Stimulated activated effector memory CD8-positive, alpha-beta T cell treated with anti-CD3 and anti-CD28 coated beads, Interleukin-12 subunit alpha, Interleukin-12 subunit beta, amount 100 ng/mL, for 72 hours (primary cell): ENCODE measurements around the gene CIDEB.
"Not testable (repeated sequence)": the region's sequence is repeated elsewhere in the genome, so short reads cannot be mapped to it uniquely, and the experiment has no call there.

ENCODE experiments used
- ATAC-seq: fragments of 150-1000 bp; cut with Tn5 transposase; 2 replicates; pipeline ENCODE4 v1.10.0; 2021
- DNase-seq, 2 donors: peaks; one replicate each; pipeline ENCODE4 v3.0.0; 2021 to 2022; ENCODE audit warnings: low spot score in 2 of 2
- H3K27ac Mint-ChIP-seq: one replicate; pipeline ENCODE4 v1.8.0; 2022; ENCODE audit warnings: mild to moderate bottlenecking, mixed read lengths
- H3K36me3 Mint-ChIP-seq: one replicate; pipeline ENCODE4 v1.8.0; 2022; ENCODE audit warnings: mild to moderate bottlenecking, mixed read lengths
- H3K4me1 Mint-ChIP-seq: one replicate; pipeline ENCODE4 v1.8.0; 2022; ENCODE audit warnings: mixed read lengths
- H3K4me3 Mint-ChIP-seq: one replicate; pipeline ENCODE4 v1.8.0; 2022; ENCODE audit warnings: mild to moderate bottlenecking, mixed read lengths
- H3K9me3 Mint-ChIP-seq: one replicate; pipeline ENCODE4 v1.8.0; 2022; ENCODE audit warnings: mixed read lengths

The CIDEB gene

GRCh38 chr14:24307575-24308341 lies at the start of gene CIDEB:
Gene CIDEB (minus strand): TSS chr14:24307977. CDS start chr14:24307858, 119 bp downstream.
- Mint-ChIP-seq H3K4me1 (peaks cover 53% of the 10 kb centered on the region), H3K36me3 (peaks cover 75% of the 10 kb centered on the region), H3K9me3 (no peaks in the 10 kb centered on the region), H3K4me3 (peak within 1 kb of the TSS; percentile 13), H3K27ac (peak within 1 kb of the TSS; percentile 84)
- DNase-seq: peak in 1 of 2 donors; percentile 76
- ATAC-seq: no peak

GRCh38 chr14:24356208-24356607 lies 48.4 kb upstream of the CIDEB start:
- DNase-seq: no peak
- Mint-ChIP-seq H3K4me1 (peaks cover 10% of the 10 kb centered on the region), H3K36me3 (no peaks in the 10 kb centered on the region), H3K27ac (no peak overlapping the region), H3K9me3 (no peaks in the 10 kb centered on the region), H3K4me3 (no peak overlapping the region)
- no peak for ATAC-seq

DNA sequence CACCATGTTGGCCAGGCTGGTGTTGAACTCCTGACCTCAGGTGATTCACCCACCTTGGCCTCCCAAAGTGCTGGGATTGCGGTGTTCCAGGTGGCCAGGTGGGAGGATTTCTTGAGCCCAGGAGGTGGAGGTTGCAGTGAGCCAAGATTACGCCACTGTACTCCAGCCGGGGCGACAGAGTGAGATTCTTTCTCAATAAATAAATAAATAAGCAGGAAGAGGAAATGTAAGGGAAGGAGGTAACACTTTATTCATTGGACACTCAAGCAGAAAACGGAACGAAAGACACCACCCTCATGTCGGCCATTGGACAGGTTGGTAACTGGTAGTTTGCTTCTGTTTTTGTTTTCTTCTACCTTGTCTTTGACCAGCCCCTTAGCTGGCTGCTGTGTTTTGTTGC lies 47.2 kb upstream of the CIDEB start:
- no peaks in the 10 kb centered on the region for H3K36me3 Mint-ChIP-seq
- ATAC-seq (no peak), DNase-seq (no peak)
- no peak overlapping the region for H3K4me3 Mint-ChIP-seq
- H3K27ac Mint-ChIP-seq: no peak overlapping the region
- no peaks in the 10 kb centered on the region for H3K9me3 Mint-ChIP-seq
- peaks cover 10% of the 10 kb centered on the region for H3K4me1 Mint-ChIP-seq

- H3K4me3 Mint-ChIP-seq, H3K27ac Mint-ChIP-seq, H3K4me1 Mint-ChIP-seq, ATAC-seq, H3K9me3 Mint-ChIP-seq, H3K36me3 Mint-ChIP-seq, DNase-seq: not testable (repeated sequence)
Observed at GRCh38 chr14:24354482-24354825, 46.7 kb upstream of the CIDEB start.

- H3K36me3 Mint-ChIP-seq: no peaks in the 10 kb centered on the region
Observed at GRCh38 chr14:24353559-24354481, 46.0 kb upstream of the CIDEB start.

GRCh38 chr14:24351517-24351916 lies 43.7 kb upstream of the CIDEB start:
- no peak for DNase-seq
- Mint-ChIP-seq H3K4me3 (no peak overlapping the region), H3K27ac (no peak overlapping the region), H3K36me3 (no peaks in the 10 kb centered on the region), H3K4me1 (peaks cover 10% of the 10 kb centered on the region), H3K9me3 (no peaks in the 10 kb centered on the region)
- no peak for ATAC-seq

More at GRCh38 chr14:24353559-24354481, 46.0 kb upstream of the CIDEB start:
- peaks cover 10% of the 10 kb centered on the region for H3K4me1 Mint-ChIP-seq
- H3K4me3 Mint-ChIP-seq: no peak overlapping the region
- DNase-seq: no peak
- ATAC-seq: peak; percentile 65
- no peaks in the 10 kb centered on the region for H3K9me3 Mint-ChIP-seq
- no peak overlapping the region for H3K27ac Mint-ChIP-seq

DNA sequence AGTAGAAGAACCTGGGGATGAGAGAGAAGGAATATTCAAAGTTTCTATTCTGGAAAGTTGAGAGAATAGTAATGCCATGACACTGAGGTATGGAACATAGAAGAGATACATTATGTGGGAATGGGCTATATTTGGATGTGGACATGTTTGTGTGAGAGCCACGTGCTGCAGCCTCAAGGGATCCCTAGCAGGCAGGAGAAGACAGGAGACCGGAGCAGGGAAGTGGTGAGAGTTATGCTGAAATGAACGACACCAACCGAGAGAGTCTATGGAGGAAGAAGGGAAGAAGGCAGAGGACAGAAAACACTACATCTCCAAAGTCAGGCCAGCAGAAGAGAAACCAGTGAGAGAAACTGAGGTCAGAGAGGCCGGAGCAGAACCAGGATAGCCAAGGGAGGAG lies 42.0 kb upstream of the CIDEB start:
- Mint-ChIP-seq H3K27ac (no peak overlapping the region), H3K4me3 (no peak overlapping the region)
- ATAC-seq: no peak

GRCh38 chr14:24348186-24348585 lies 40.4 kb upstream of the CIDEB start:
- ATAC-seq: no peak
- H3K4me1 Mint-ChIP-seq: no peaks in the 10 kb centered on the region

More for the DNA sequence above, 42.0 kb upstream of the CIDEB start:
- Mint-ChIP-seq H3K4me1 (peaks cover 10% of the 10 kb centered on the region), H3K9me3 (no peaks in the 10 kb centered on the region), H3K36me3 (no peaks in the 10 kb centered on the region)
- no peak for DNase-seq

GRCh38 chr14:24347134-24347533 lies 39.4 kb upstream of the CIDEB start:
- no peak for DNase-seq
- Mint-ChIP-seq H3K9me3 (no peaks in the 10 kb centered on the region), H3K36me3 (no peaks in the 10 kb centered on the region), H3K4me1 (no peaks in the 10 kb centered on the region), H3K4me3 (no peak overlapping the region), H3K27ac (no peak overlapping the region)
- no peak for ATAC-seq

More at GRCh38 chr14:24348186-24348585, 40.4 kb upstream of the CIDEB start:
- no peaks in the 10 kb centered on the region for H3K9me3 Mint-ChIP-seq
- no peak overlapping the region for H3K4me3 Mint-ChIP-seq
- no peaks in the 10 kb centered on the region for H3K36me3 Mint-ChIP-seq
- H3K27ac Mint-ChIP-seq: no peak overlapping the region
- no peak for DNase-seq

- Mint-ChIP-seq H3K4me3 (no peak overlapping the region), H3K27ac (no peak overlapping the region), H3K36me3 (no peaks in the 10 kb centered on the region), H3K9me3 (no peaks in the 10 kb centered on the region), H3K4me1 (peaks cover 10% of the 10 kb centered on the region)
- ATAC-seq (no peak), DNase-seq (no peak)
Observed at GRCh38 chr14:24343795-24344660, 36.3 kb upstream of the CIDEB start.

DNA sequence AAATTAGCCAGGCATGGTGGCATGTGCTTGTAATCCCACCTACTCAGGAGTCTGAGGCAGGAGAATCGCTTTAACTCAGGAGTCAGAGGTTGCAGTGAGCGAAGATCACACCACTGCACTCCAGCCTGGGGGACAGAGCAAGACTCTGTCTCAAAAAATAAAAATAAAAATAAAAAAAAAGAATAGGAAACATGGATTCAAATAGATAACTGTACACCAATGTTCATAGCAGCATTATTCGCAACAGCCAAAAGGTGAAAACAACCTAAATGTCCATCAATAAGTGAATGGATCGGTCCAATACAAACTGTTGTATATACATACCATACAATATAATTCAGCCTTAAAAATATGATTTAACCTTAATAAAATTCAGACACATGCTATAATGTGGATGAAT lies 35.1 kb upstream of the CIDEB start:
- peaks cover 21% of the 10 kb centered on the region for H3K4me1 Mint-ChIP-seq
- no peak overlapping the region for H3K4me3 Mint-ChIP-seq
- H3K9me3 Mint-ChIP-seq: no peaks in the 10 kb centered on the region

GRCh38 chr14:24340606-24341005 lies 32.8 kb upstream of the CIDEB start:
- ATAC-seq (no peak), DNase-seq (no peak)
- H3K4me3 Mint-ChIP-seq: no peak overlapping the region
- no peaks in the 10 kb centered on the region for H3K9me3 Mint-ChIP-seq
- peaks cover 28% of the 10 kb centered on the region for H3K4me1 Mint-ChIP-seq
- no peak overlapping the region for H3K27ac Mint-ChIP-seq
- H3K36me3 Mint-ChIP-seq: peaks cover 22% of the 10 kb centered on the region

More for the DNA sequence above, 35.1 kb upstream of the CIDEB start:
- ATAC-seq (no peak), DNase-seq (no peak)
- peaks cover 2% of the 10 kb centered on the region for H3K36me3 Mint-ChIP-seq
- H3K27ac Mint-ChIP-seq: no peak overlapping the region

GRCh38 chr14:24339284-24340151 lies 31.7 kb upstream of the CIDEB start, which contains the start of gene RIPK3:
Gene RIPK3 (minus strand): TSS chr14:24339991. CDS start chr14:24339826, 165 bp downstream.
- peak; percentile 46 to 80 for DNase-seq
- peak within 1 kb of the TSS; percentile 82 for H3K4me3 Mint-ChIP-seq
- H3K27ac Mint-ChIP-seq: peak within 1 kb of the TSS; percentile 80
- ATAC-seq: peak; percentile 93
- H3K4me1 Mint-ChIP-seq: peaks cover 37% of the 10 kb centered on the region
- H3K9me3 Mint-ChIP-seq: no peaks in the 10 kb centered on the region
- peaks cover 22% of the 10 kb centered on the region for H3K36me3 Mint-ChIP-seq

DNA sequence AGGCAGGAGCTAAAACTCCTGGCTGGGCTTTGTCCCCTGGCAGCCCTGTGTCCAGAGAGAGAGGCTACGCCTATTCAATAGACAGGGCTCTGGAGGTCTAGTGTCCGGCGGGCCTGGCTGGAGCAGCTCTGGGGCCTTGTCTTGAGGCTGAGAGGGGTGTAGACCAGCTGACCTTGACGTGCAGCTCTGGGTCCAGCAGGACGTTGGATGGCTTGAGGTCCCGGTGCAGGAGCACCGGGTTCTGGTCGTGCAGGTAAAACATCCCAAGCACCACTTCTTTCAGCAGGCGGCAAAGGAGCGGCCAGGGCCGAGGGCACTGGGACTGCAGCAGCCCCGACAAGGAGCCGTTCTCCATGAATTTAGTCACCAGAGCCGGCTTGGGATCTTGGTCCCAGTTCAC lies 31.1 kb upstream of the CIDEB start:
- H3K27ac Mint-ChIP-seq: peak overlapping the region; percentile 23
- H3K4me1 Mint-ChIP-seq: peaks cover 37% of the 10 kb centered on the region
- DNase-seq (no peak), ATAC-seq (no peak)
- no peaks in the 10 kb centered on the region for H3K9me3 Mint-ChIP-seq
- peaks cover 22% of the 10 kb centered on the region for H3K36me3 Mint-ChIP-seq
- H3K4me3 Mint-ChIP-seq: peak overlapping the region; percentile 82
